ENCODE results near the gene TIAM2. TPM values are rescaled to one million over a fixed set of nuclear protein-coding genes. Genes with fewer than 3 reads are reported as not detected.

The TIAM2 gene
- total and polyA plus RNA-seq, 9 donors, result 9.1 to 15.6 (median 10.3) TPM

- Histone ChIP-seq H3K4me1 (ENCODE audit: insufficient read depth) (no peaks in the 10 kb centered on the region), H3K36me3 (no peaks in the 10 kb centered on the region), H3K27me3 (no peaks in the 10 kb centered on the region), H3K9me3 (no peaks in the 10 kb centered on the region), H3K4me3 (no peak overlapping the region), H3K27ac (no peak overlapping the region)
- WGBS, 3 donors, result 94 to 100% (median 96%) methylated on average over 2 of the region's 2 CpGs
- TF ChIP-seq POLR2A (IDR thresholded peaks at IDR 0.05) (no peak), EP300 (IDR thresholded peaks at IDR 0.05) (no peak), CTCF (IDR thresholded peaks at IDR 0.05) (no peak)
- intact Hi-C loops (cut with DNase I), result no loop called here
- no peak for DNase-seq
Observed at GRCh38 chr6:155197932-155198331, 202.8 kb downstream of the TIAM2 start.

- Histone ChIP-seq H3K4me3 (no peak overlapping the region), H3K36me3 (no peaks in the 10 kb centered on the region), H3K9me3 (no peaks in the 10 kb centered on the region), H3K27ac (no peak overlapping the region), H3K4me1 (ENCODE audit: insufficient read depth) (no peaks in the 10 kb centered on the region), H3K27me3 (no peaks in the 10 kb centered on the region)
- WGBS, 3 donors, result 81 to 91% (median 88%) methylated on average over 2 of the region's 2 CpGs
- DNase-seq, result no peak
- TF ChIP-seq CTCF (IDR thresholded peaks at IDR 0.05) (no peak), POLR2A (IDR thresholded peaks at IDR 0.05) (no peak), EP300 (IDR thresholded peaks at IDR 0.05) (no peak)
- intact Hi-C loops (cut with DNase I), result no loop called here
Observed at GRCh38 chr6:155200012-155200411, 204.9 kb downstream of the TIAM2 start.

- Histone ChIP-seq H3K9me3 (no peaks in the 10 kb centered on the region), H3K27me3 (no peaks in the 10 kb centered on the region), H3K4me1 (ENCODE audit: insufficient read depth) (no peaks in the 10 kb centered on the region), H3K27ac (no peak overlapping the region), H3K36me3 (no peaks in the 10 kb centered on the region), H3K4me3 (no peak overlapping the region)
- WGBS, 3 donors, result 57 to 65% (median 64%) methylated on average over 7 of the region's 7 CpGs
- intact Hi-C loops (cut with DNase I), result no loop called here
- no peak for TF ChIP-seq CTCF (IDR thresholded peaks at IDR 0.05)
- no peak for TF ChIP-seq POLR2A (IDR thresholded peaks at IDR 0.05)
- no peak for TF ChIP-seq EP300 (IDR thresholded peaks at IDR 0.05)
- DNase-seq, result no peak
Observed at GRCh38 chr6:155201461-155202226, 206.5 kb downstream of the TIAM2 start.

- no peaks in the 10 kb centered on the region for H3K36me3 ChIP-seq
- H3K27ac ChIP-seq, result no peak overlapping the region
- WGBS, 3 donors, result 87 to 90% (median 87%) methylated on average over 5 of the region's 5 CpGs
- DNase-seq, result no peak
- H3K9me3 ChIP-seq, result no peaks in the 10 kb centered on the region
- intact Hi-C loops (cut with DNase I), result no loop called here
- no peaks in the 10 kb centered on the region for H3K27me3 ChIP-seq
- TF ChIP-seq POLR2A (IDR thresholded peaks at IDR 0.05), result no peak
- H3K4me1 ChIP-seq (ENCODE audit: insufficient read depth), result no peaks in the 10 kb centered on the region
- H3K4me3 ChIP-seq, result no peak overlapping the region
Observed at GRCh38 chr6:155207223-155207622, 212.1 kb downstream of the TIAM2 start.

- Histone ChIP-seq H3K4me3 (no peak overlapping the region), H3K36me3 (no peaks in the 10 kb centered on the region), H3K27me3 (no peaks in the 10 kb centered on the region), H3K9me3 (no peaks in the 10 kb centered on the region), H3K4me1 (ENCODE audit: insufficient read depth) (no peaks in the 10 kb centered on the region), H3K27ac (no peak overlapping the region)
- intact Hi-C loops (cut with DNase I), result no loop called here
- DNase-seq, result no peak
- no peak for TF ChIP-seq EP300 (IDR thresholded peaks at IDR 0.05)
- no peak for TF ChIP-seq CTCF (IDR thresholded peaks at IDR 0.05)
- no peak for TF ChIP-seq POLR2A (IDR thresholded peaks at IDR 0.05)
- 51 to 56% (median 56%) methylated on average over 3 of the region's 3 CpGs for WGBS, 3 donors
Observed at GRCh38 chr6:155212106-155212505, 217.0 kb downstream of the TIAM2 start.

Measured in ovary (tissue), 9 donors.